HG03045 (cell line): ENCODE data around the gene PIGU.
"Not testable (repeated sequence)": the region's sequence is repeated elsewhere in the genome, so short reads cannot be mapped to it uniquely, and the experiment has no call there.

ENCODE experiments used
- ATAC-seq: cut with Tn5 transposase; IDR thresholded peaks from one replicate; pipeline ENCODE4 v1.9.1; 2021; ENCODE audit warnings: mild to moderate bottlenecking, moderate library complexity; ENCODE audit not compliant: unreplicated experiment

PIGU gene

DNA sequence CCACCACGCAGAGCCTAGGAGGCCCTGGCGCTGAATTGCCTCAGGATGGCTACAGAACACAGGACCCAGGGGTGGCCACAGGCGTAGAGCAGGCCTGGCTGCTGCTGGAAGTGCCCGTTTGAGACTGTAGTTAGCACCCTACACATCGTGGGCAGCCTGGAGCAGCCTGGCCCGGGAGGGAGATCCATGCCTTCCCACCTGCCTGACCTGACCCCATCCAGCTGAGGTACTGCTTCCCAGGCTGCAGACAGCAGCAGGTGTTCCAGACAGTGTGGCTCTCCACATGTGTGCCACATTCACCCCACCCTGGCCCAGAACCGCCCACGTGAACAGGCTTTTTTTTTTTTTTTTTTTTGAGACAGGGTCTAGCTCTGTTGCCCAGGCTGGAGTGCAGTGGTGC, 139.2 kb downstream of the PIGU start:
- no peak for ATAC-seq

DNA sequence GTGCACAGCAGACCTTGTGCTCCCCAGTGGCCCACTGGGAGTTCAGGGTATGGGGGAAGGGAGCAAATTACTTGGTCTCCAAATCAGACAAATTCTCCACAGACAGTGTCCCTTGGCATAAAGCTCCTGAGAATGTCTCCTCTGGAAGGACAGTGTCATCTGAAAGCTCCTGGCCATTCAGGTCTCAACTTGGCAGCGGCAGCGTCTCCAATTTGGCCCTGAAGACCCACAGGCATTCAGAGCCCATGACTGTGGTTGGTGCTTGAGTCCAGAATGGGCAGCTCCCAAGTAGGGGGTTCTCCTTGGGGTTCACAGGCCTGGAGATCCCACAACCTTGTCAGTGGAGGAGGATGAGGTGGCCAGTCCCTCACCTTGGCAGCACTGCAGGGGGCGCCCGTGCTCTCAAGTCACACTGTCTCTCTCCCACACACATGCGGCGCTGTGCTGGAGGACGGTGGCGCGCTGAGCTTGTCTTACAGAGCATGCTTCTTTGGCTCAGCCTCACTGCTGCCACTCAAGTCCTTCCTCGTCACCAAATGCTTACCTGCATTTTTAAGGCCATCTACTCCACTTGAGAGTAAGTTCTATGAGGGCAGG, 140.0 kb downstream of the PIGU start:
- no peak for ATAC-seq

- ATAC-seq: no peak
Observed at GRCh38 chr20:34535857-34536256, 141.0 kb downstream of the PIGU start.

GRCh38 chr20:34535301-34535840, 141.5 kb downstream of the PIGU start:
- no peak for ATAC-seq

DNA sequence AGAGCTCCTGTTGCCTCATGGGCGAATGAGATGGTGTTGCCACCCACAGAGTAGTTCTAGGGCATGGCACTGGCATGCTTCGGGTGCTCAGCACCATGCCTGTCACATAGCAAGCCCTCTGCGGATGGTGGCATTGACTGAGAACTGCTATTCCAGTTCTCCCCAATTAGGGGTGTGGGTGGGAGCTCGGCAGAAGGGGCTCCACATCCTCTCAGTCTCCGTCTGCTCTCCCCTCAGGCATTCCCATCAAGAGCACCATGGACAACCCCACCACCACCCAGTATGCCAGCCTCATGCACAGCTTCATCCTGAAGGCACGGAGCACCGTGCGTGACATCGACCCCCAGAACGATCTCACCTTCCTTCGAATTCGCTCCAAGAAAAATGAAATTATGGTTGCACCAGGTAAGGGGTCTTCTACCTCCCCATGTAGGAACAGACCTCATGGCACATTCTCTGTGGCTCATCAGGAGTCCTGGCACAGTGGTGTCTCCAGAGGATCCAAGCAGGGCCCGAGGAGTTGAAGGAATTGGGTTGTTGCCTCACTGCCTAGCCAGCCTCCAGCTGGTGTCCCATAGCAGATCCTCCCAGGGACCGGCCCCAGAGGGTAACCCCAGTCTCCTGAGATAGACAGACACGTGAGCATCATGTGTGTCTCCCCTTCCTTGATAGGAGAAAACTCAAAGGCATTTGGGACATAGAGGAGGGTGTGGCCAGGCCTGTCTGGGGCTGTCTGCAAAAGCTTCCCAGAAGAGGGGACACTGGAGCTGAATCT, 142.3 kb downstream of the PIGU start:
- ATAC-seq: no peak

GRCh38 chr20:34532756-34533155, 144.1 kb downstream of the PIGU start:
- ATAC-seq: no peak

DNA sequence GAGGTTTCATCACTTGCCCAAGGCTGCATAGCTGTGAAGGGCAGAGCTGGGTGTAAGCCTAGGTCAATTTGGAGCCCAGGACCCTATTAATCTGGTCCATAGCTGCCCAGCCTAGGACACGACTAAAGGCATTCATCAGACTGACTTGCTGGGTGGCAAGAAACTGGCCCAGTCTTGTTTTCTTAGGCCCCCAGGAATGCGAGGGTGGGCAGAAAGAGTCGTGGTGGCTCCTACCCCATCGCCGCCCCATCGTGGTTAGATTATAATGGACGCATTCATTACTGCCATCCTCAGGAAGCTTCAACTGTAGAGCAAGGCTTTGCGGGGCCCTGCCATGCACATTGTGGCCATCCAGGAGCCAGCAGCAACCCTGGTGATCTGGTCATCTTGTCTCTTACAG, 144.6 kb downstream of the PIGU start:
- ATAC-seq: no peak

DNA sequence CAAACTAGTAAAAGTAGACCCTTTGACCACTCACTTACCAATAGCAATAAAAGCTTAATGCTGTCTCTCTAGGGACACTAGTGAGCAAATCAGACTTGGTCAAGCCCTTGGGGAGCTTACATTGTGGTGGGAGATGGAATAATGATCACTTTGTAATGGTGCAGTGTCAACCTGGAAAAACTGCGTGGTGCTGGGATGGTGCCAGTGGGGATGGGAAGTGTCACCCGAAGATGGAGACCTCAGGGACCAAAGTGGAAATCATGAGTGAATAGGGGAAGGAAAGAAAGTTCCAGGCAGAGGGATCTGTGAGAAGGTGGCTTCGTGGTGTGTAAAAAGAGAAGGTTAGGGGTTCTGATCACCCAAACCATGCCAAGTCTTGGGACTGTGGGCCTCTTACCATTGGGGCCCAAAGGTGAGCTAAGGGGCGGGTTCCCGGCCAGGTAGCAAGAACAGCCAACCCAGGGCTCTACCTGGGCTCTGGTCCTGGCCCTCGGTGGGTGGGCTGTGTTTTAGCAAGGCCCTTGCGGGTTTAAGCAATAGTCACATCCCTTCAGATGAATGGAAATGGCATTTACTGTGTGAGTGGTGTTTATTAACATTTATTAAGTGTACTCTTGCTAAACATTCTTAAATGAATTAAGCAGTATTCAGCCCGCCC, 145.2 kb downstream of the PIGU start:
- no peak for ATAC-seq

DNA sequence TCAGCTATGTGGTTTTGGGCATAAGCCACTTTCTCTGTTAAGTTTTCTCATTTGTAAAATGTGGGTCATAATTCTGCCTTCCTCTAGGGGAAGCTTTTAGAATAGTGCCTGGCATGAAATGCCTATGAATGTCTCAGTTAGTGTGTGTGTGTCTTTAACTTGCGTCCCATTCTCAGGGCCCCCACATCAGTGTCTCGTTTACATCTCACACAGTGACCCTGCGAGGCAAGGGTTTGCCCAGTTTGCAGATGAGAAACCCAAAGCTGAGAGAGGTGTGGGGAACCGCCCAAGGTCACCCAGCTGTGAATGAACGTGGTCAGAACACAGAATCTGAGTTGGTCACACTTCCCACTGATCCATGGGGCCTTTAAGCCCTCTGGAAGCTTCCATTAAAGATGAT, 146.6 kb downstream of the PIGU start:
- ATAC-seq: no peak

GRCh38 chr20:34529742-34530141, 147.2 kb downstream of the PIGU start:
- ATAC-seq: no peak

DNA sequence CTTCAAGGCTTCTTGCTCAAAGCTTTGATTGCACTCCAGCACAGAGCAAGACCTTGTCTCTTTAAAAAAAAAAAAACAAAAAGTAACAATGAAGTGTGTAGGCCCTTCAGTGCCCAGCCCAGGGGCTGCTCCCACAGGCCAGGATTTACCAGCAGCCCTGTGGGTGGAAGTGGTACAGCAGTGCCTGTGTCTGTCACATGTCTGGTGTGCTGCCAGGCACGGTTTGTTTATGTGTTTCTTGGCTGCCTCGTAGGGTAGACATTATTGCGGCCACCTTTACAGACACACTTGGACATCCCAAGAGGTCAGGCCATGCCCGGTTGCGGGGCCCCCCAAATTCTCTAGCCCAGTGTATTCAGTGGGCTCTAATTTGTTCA, 148.0 kb downstream of the PIGU start:
- no peak for ATAC-seq

DNA sequence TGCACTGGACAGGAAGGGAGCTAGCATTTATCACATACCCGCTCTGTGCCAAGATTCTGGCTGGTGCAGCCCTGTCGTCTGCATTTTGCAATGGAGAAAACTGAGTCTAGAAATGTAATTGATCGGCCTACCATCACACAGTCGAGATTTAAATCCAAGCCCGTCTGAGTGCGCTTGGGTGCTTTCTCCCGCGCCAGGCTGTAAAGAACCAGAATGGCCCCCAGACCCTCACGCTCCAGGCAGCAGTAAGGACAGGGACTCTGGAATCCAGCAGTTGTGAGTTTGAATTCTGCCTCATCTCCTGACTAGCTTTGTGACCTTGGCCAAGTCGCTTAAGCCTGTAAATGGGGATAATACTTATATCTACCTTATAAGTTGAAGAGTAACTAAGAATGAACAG, 149.9 kb downstream of the PIGU start:
- no peak for ATAC-seq

- ATAC-seq: no peak
Observed at GRCh38 chr20:34526466-34526865, 150.4 kb downstream of the PIGU start.

- ATAC-seq: no peak
Observed at GRCh38 chr20:34525709-34526416, 151.0 kb downstream of the PIGU start.

- no peak for ATAC-seq
Observed at GRCh38 chr20:34525342-34525708, 151.6 kb downstream of the PIGU start.

GRCh38 chr20:34524426-34524825, 152.5 kb downstream of the PIGU start:
- no peak for ATAC-seq

DNA sequence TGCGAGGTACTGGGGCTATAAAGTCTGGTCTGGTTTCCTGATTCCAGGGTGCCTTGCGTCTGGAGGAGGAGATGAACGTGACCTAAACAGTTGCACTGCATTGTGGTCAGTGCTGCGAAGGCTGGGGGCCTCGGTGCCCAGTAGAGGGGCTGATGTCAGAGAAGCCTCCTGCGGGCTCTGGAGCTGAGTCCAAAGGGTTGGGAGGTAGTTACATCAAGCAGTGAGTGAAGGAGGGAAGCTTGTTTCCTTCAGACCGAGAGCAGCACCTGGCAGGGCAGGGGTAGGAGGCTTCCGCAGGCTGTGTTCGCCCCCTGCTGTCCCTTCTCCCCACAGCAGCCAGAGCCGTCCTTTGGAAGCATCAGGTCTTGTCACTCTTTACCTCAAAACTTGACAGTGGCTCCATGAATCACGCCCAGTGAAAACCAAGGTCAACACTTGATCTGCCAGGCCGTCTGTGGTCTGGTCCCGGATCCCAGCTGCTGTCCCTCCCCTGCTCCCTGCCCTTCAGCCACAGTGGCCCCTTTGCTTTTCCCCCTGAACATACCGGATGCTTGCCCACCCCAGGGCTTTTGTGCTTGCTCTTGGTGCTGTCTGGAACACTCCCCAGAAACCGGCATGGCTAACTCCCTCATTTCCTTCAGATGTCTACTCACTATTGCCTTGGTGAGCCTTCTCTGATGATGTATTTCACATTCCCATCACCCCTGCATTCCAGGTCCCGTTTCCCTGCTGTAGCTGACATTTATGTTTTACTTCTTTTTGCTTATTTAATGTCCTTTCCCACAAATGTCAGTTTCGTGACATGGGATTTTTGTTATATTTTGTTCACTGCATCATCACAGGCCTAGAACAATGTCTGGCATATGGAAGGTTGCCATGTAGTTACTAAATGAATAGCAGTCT, 153.7 kb downstream of the PIGU start:
- ATAC-seq: no peak

DNA sequence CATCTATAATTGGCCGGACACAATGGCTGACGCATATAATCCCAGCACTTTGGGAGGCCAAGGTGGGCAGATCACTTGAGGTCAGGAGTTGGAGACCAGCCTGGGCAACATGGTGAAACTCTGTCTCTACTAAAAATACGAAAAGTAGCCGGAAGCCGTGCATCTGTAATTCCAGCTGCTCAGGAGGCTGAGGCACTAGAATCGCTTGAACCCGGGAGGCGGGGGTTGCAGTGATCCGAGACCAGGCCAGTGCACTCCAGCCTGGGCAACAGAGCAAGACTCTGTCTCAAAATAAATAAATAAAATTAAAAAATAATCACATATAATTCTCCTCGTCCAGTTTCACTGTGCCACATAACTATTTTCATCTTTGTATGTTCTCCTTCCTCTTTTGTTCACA, 157.1 kb downstream of the PIGU start:
- not testable (repeated sequence) for ATAC-seq

- not testable (repeated sequence) for ATAC-seq
Observed at GRCh38 chr20:34518863-34519262, 158.0 kb downstream of the PIGU start.

- no peak for ATAC-seq
Observed at GRCh38 chr20:34517114-34517505, 159.8 kb downstream of the PIGU start.
